ENCODE results near the gene CDH15.
A peak's percentile ranks its signal among the peaks of the same experiment; 100 is the strongest.
"Not testable (repeated sequence)": the region's sequence is repeated elsewhere in the genome, so short reads cannot be mapped to it uniquely, and the experiment has no call there.

Gene CDH15

GRCh38 chr16:89156740-89157645 lies 14.6 kb upstream of the CDH15 start:
- DNase-seq, result no peak

GRCh38 chr16:89157778-89158177 lies 13.8 kb upstream of the CDH15 start:
- DNase-seq, result no peak

- no peak for DNase-seq
These were observed 12.3 kb upstream of the CDH15 start for GRCh38 chr16:89159066-89159849.

- no peak for DNase-seq
These were observed 11.6 kb upstream of the CDH15 start for GRCh38 chr16:89159850-89160354.

GRCh38 chr16:89160977-89161701 lies 10.4 kb upstream of the CDH15 start:
- no peak for DNase-seq

- no peak for DNase-seq
These were observed 9.5 kb upstream of the CDH15 start for GRCh38 chr16:89161763-89162713.

- no peak for DNase-seq
These were observed 8.3 kb upstream of the CDH15 start for GRCh38 chr16:89163297-89163696.

DNA sequence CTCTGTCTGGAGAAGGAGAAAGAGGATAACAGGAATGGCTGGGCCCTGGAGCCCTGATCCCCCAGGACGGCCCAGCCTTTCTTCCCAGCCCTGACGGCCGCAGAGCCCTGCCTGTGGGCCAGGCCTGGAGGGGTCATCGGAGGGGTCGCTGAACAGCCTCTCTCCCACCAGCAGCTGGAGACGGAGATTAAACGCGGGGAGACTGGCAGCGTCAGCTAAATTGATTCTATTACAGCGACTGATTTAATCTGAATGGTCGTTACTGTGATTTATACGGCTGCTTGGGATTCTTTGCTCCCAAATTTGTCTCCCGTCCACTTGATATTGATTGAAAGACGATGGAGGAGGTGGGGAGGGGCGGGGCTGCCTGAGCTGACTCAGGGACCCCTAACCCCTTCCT lies 7.1 kb upstream of the CDH15 start:
- no peak for DNase-seq

DNA sequence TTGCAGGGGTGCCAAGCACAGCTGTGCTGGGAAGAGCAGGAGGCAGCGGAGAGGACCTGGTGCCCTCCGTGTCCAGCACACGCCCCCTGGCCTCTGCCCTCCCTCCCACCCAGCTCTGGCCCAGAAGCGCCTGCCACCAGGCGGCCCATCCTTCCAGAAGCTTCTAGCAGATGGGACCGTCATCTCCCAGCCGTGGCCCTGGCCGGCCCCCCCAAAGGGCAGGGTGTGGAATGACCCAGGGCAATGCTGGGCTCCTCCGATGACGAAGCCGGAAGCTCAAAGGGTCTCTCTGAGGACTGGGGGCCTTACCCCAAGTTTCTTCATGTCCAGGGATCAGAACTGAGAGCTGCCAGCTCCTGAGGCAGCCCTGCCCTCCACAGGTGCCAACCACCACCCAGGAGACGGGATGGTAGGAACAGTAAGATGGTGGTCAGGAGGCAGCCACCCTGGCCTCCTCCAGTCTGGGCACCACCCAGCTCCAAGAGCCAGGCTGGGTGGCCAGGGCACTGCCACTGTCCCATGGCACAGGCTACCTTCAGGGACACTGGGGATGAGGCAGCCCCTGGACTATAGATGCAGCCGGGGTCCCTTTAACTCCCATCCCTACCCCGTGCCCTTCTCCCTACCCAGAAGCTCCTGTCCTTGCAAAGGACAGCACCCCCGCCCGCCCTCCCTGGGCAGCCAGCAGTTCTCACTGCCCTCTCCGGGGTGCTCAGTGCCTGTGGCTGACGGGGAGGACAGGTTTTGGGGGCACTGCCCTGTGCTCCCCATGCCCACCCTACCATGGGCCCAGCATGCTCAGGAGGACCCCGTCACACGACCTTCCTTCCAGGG lies 6.5 kb upstream of the CDH15 start:
- no peak for DNase-seq

DNA sequence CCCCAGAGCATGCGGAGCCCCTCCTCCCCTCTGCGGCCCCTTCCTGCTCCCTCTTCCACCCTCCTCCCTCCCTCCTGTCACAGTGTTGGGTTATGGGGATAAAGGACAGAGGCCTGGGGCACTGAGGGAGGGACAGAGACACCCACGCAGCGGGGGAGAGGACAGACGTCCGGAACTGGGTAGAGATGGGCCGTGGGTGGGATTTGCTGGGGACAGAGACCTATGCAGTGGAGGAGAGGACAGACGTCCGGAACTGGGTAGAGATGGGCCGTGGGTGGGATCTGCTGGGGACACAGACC lies 5.9 kb upstream of the CDH15 start:
- DNase-seq, result not testable (repeated sequence)

- no peak for DNase-seq
These were observed 4.7 kb upstream of the CDH15 start for GRCh38 chr16:89166696-89167424.

DNA sequence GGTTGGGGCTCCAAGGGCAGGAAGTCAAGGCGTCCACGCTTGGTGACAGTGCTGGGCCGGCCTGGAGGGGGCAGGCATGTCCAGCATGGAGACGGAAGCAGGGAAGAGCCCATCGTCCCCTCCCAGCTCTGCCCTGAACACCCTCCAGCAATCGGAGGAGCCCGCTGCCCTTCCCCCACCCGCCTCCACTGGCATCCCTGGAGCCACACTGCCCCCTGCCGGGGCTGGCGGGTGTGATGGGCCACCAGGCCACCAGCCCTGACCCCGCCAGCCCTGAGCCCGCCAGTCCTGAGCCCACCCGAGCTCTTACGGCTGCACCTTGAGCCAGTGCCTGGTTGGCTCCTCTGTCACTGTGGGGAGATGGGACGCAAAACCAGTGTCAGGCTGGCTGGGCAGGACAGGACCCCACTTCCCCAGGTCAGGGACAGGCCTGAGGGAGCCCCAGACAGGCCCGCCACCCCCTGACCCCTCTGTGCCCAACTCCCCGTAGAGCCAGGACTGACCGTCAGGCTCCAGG lies 4.1 kb upstream of the CDH15 start:
- DNase-seq, result peak; percentile 92

GRCh38 chr16:89168381-89169189 lies 3.0 kb upstream of the CDH15 start:
- DNase-seq, result no peak

DNA sequence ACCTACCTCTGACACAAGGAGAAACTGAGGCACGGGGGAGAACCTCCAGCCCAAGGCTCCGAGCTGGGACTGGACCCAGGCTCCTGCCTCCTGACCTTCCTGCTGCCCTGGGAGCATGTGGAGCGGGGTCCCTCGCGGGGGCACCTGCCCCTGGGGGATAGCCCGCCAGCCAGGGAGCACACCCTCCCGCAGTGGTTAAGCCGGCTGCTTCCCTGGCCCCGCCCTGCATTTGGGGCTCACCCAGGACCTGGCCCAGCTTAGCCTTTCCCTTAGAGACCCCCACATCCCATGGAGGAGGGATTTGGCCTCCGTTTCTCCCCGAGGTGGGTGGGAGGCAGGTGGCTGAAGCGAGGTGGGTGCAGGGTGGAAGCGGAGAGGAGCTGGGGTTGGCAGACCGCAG lies 1.8 kb upstream of the CDH15 start:
- DNase-seq, result no peak

- DNase-seq, result no peak
These were observed 967 bp upstream of the CDH15 start for GRCh38 chr16:89170346-89171215.

DNA sequence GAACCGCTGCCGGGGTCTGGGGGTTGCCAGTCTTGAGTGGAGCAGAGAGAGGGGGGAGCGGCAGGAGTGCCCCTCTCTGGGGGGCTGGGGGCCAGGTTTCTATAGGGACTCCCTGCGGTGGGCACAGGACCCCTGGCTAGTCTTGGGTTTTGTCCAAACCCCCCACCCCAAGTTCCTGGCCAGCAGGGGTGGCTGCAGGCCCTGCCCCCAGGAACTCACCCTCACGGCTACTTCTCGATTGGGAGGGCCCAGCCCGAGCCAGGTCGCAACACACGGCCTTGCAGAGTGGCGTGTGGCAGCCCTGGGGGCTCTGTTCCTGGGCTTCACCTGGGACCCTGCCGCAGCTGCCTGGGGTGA lies 601 bp downstream of the CDH15 start:
- no peak for DNase-seq

DNA sequence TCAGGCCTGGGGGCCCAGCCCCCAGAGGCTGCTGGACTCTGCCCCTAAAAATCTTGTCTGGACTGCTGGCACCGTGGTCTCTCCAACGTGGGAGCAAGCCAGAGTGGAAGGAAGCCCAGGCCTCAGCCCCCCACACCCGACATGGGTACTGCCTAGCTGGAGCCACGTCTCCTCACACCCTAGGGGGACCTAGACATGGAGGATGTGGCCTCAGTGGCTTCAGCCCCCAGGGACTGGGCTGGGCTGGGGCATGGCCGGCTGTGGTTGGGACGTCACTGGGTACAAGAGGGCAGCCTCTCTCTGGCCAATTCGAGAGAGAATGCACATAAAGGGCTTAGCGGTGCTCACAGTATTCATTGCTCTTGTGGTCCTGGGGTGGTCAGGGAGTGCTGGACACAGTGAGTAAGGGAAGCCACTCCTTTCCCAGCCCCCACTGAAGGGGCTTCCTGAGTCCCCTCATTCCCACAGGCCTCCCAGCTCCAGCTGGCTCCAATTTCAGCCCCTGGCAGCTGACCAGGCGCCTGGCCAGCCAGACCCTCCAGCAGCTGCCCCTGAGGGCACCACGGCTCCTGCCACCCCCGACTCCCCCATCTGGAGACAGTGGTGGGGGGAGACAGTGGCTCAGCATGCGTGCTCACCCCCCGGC lies 1.1 kb downstream of the CDH15 start:
- no peak for DNase-seq
